ENCODE measurements around the gene STYX. TPM values are rescaled to one million over a fixed set of nuclear protein-coding genes. Genes with fewer than 3 reads are reported as not detected.

The STYX gene
- total RNA-seq, 6 donors from 2014 or later, result 3.0 to 16.5 (median 10.4) TPM

GRCh38 chr14:52730709-52731111, 744 bp downstream of the STYX start:
- peaks cover 7 to 20% (median 11%) of the 10 kb centered on the region in 4 donors for H3K4me1 ChIP-seq
- ATAC-seq (ENCODE audit: low FRiP score in 2 of 2), result peak in 1 of 2 donors; percentile 30
- DNase-seq, result no peak
- no peak for TF ChIP-seq POLR2A (IDR thresholded peaks at IDR 0.05)
- no peak for TF ChIP-seq CTCF (IDR thresholded peaks at IDR 0.05)
- no peak for TF ChIP-seq EP300 (IDR thresholded peaks at IDR 0.05)
- TF ChIP-seq POLR2AphosphoS5 (IDR thresholded peaks at IDR 0.05), result no peak
- H3K27ac ChIP-seq, result peak overlapping the region; percentile 80 to 96 (median 87)
- H3K36me3 ChIP-seq, result peaks cover 2 to 32% (median 9%) of the 10 kb centered on the region in 4 donors
- H3K27me3 ChIP-seq, result no peaks in the 10 kb centered on the region
- H3K4me3 ChIP-seq, result peak overlapping the region; percentile 65 to 100 (median 90)
- H3K9me3 ChIP-seq, result no peaks in the 10 kb centered on the region
- 1 to 3% methylated on average over 11 of the region's 11 CpGs for whole genome bisulfite sequencing, 2 donors

GRCh38 chr14:52733824-52734223, 3.9 kb downstream of the STYX start:
- H3K27ac ChIP-seq, result no peak overlapping the region
- WGBS, 2 donors, result 98 to 99% methylated on average over 9 of the region's 9 CpGs
- TF ChIP-seq POLR2AphosphoS5 (IDR thresholded peaks at IDR 0.05) (no peak), POLR2A (IDR thresholded peaks at IDR 0.05) (no peak), EP300 (IDR thresholded peaks at IDR 0.05) (no peak), CTCF (IDR thresholded peaks at IDR 0.05) (no peak)
- ATAC-seq (ENCODE audit: low FRiP score in 2 of 2), result no peak
- peaks cover 0 to 1% (median 0%) of the 10 kb centered on the region in 4 donors for H3K36me3 ChIP-seq
- DNase-seq, result no peak
- H3K4me3 ChIP-seq, result no peak overlapping the region
- H3K27me3 ChIP-seq, result no peaks in the 10 kb centered on the region
- H3K4me1 ChIP-seq, result peaks cover 7 to 26% (median 14%) of the 10 kb centered on the region in 4 donors
- H3K9me3 ChIP-seq, result no peaks in the 10 kb centered on the region

GRCh38 chr14:52735921-52736489, 6.0 kb downstream of the STYX start:
- H3K27ac ChIP-seq, result no peak overlapping the region
- WGBS, 2 donors, result 45 to 54% methylated on average over 1 of the region's 1 CpG
- no peaks in the 10 kb centered on the region for H3K9me3 ChIP-seq
- no peaks in the 10 kb centered on the region for H3K36me3 ChIP-seq
- H3K4me1 ChIP-seq, result peaks cover 7 to 22% (median 12%) of the 10 kb centered on the region in 4 donors
- H3K4me3 ChIP-seq, result no peak overlapping the region
- ATAC-seq (ENCODE audit: low FRiP score in 2 of 2) (no peak), DNase-seq (no peak)
- no peak for TF ChIP-seq EP300 (IDR thresholded peaks at IDR 0.05)
- no peak for TF ChIP-seq POLR2A (IDR thresholded peaks at IDR 0.05)
- no peak for TF ChIP-seq CTCF (IDR thresholded peaks at IDR 0.05)
- no peak for TF ChIP-seq POLR2AphosphoS5 (IDR thresholded peaks at IDR 0.05)
- H3K27me3 ChIP-seq, result no peaks in the 10 kb centered on the region

GRCh38 chr14:52738409-52738808, 8.4 kb downstream of the STYX start:
- no peak for ATAC-seq (ENCODE audit: low FRiP score in 2 of 2)
- H3K9me3 ChIP-seq, result no peaks in the 10 kb centered on the region
- no peaks in the 10 kb centered on the region for H3K36me3 ChIP-seq
- no peak for TF ChIP-seq CTCF (IDR thresholded peaks at IDR 0.05)
- no peak for TF ChIP-seq POLR2AphosphoS5 (IDR thresholded peaks at IDR 0.05)
- TF ChIP-seq EP300 (IDR thresholded peaks at IDR 0.05), result no peak
- no peak for TF ChIP-seq POLR2A (IDR thresholded peaks at IDR 0.05)
- peaks cover 13 to 24% (median 21%) of the 10 kb centered on the region in 4 donors for H3K4me1 ChIP-seq
- H3K27me3 ChIP-seq, result no peaks in the 10 kb centered on the region
- no peak overlapping the region for H3K27ac ChIP-seq
- no peak overlapping the region for H3K4me3 ChIP-seq
- DNase-seq, result no peak

GRCh38 chr14:52740751-52741150, 10.8 kb downstream of the STYX start:
- H3K4me1 ChIP-seq, result peaks cover 13 to 24% (median 20%) of the 10 kb centered on the region in 4 donors
- H3K36me3 ChIP-seq, result peaks cover 0 to 6% (median 0%) of the 10 kb centered on the region in 4 donors
- ATAC-seq (ENCODE audit: low FRiP score in 2 of 2), result no peak
- H3K27ac ChIP-seq, result peak overlapping the region in 1 of 4 donors; percentile 65
- no peak overlapping the region for H3K4me3 ChIP-seq
- no peaks in the 10 kb centered on the region for H3K27me3 ChIP-seq
- no peaks in the 10 kb centered on the region for H3K9me3 ChIP-seq
- TF ChIP-seq POLR2AphosphoS5 (IDR thresholded peaks at IDR 0.05) (no peak), EP300 (IDR thresholded peaks at IDR 0.05) (no peak), CTCF (IDR thresholded peaks at IDR 0.05) (no peak), POLR2A (IDR thresholded peaks at IDR 0.05) (no peak)
- 71 to 79% methylated on average over 1 of the region's 1 CpG for WGBS, 2 donors
- DNase-seq, result no peak

All from upper lobe of left lung (tissue), 6 donors.